GM23338 (cell line): ENCODE results near the gene RARG. TPM values are rescaled to one million over a fixed set of nuclear protein-coding genes. Genes with fewer than 3 reads are reported as not detected.
A peak's percentile ranks its signal among the peaks of the same experiment; 100 is the strongest.

Experiments
- ATAC-seq: fragments of 200-7000 bp; cut with Tn5 transposase; 3 replicates; pipeline ENCODE4 v1.9.1; 2020
- DNase-seq: peaks from one replicate; pipeline ENCODE4 v3.0.0-alpha.2; 2015; ENCODE audit warnings: low spot score
- H2AFZ ChIP-seq: fragments of 200-600 bp; sonication (generic); 2 replicates; pipeline ENCODE4 v1.8.0; 2016; ENCODE audit warnings: antibody characterized with exemption, mild to moderate bottlenecking, moderate library complexity
- H3F3A ChIP-seq: fragments of 200-600 bp; sonication (generic); replicated peaks from 2 replicates; pipeline ENCODE4 v1.8.0; 2017; ENCODE audit warnings: antibody characterized with exemption, mixed run types, low read depth
- H3K27ac ChIP-seq: fragments of 200-600 bp; sonication (generic); 2 replicates; pipeline ENCODE4 v1.6.1; 2016; ENCODE audit warnings: low read depth
- H3K27me3 ChIP-seq: fragments of 200-600 bp; sonication (generic); 2 replicates; pipeline ENCODE4 v1.8.0; 2016; ENCODE audit warnings: mild to moderate bottlenecking, mixed run types, moderate library complexity; ENCODE audit not compliant: insufficient read depth
- H3K36me3 ChIP-seq: fragments of 200-600 bp; sonication (generic); 2 replicates; pipeline ENCODE4 v1.8.0; 2016; ENCODE audit warnings: mild to moderate bottlenecking; ENCODE audit not compliant: insufficient read depth
- H3K4me1 ChIP-seq: fragments of 200-600 bp; sonication (generic); 2 replicates; pipeline ENCODE4 v1.8.0; 2016; ENCODE audit warnings: mild to moderate bottlenecking, moderate library complexity; ENCODE audit not compliant: insufficient read depth
- H3K4me2 ChIP-seq: fragments of 200-600 bp; sonication (generic); 2 replicates; pipeline ENCODE4 v1.7.1; 2017; ENCODE audit warnings: mixed run types
- H3K4me3 ChIP-seq: fragments of 200-600 bp; sonication (generic); 2 replicates; pipeline ENCODE4 v1.6.1; 2016; ENCODE audit warnings: mixed run types
- H3K79me2 ChIP-seq: fragments of 200-600 bp; sonication (generic); replicated peaks from 2 replicates; pipeline ENCODE4 v1.8.0; 2017; ENCODE audit warnings: mild to moderate bottlenecking; ENCODE audit not compliant: insufficient read depth
- H3K9me2 ChIP-seq: fragments of 200-600 bp; sonication (generic); 2 replicates; pipeline ENCODE4 v1.8.0; 2017; ENCODE audit not compliant: insufficient read depth
- H4K20me1 ChIP-seq: fragments of 200-600 bp; sonication (generic); replicated peaks from 2 replicates; pipeline ENCODE4 v1.8.0; 2017; ENCODE audit warnings: mild to moderate bottlenecking; ENCODE audit not compliant: insufficient read depth
- H3K27ac Mint-ChIP-seq: 2 replicates; pipeline ENCODE4 v1.8.0; 2020; ENCODE audit warnings: inconsistent platforms, mild to moderate bottlenecking, moderate library complexity, mixed read lengths
- H3K27me3 Mint-ChIP-seq: 3 replicates; pipeline ENCODE4 v1.8.0; 2022; ENCODE audit warnings: low read depth, mild to moderate bottlenecking, moderate library complexity, mixed read lengths, inconsistent platforms; ENCODE audit not compliant: insufficient read depth, poor library complexity
- H3K36me3 Mint-ChIP-seq: 3 replicates; pipeline ENCODE4 v1.8.0; 2021; ENCODE audit warnings: low read depth, mild to moderate bottlenecking, inconsistent platforms, moderate library complexity, mixed read lengths
- H3K4me1 Mint-ChIP-seq: 3 replicates; pipeline ENCODE4 v1.8.0; 2020; ENCODE audit warnings: mild to moderate bottlenecking, inconsistent platforms, mixed read lengths
- H3K4me3 Mint-ChIP-seq: 3 replicates; pipeline ENCODE4 v1.8.0; 2021; ENCODE audit warnings: moderate library complexity, mild to moderate bottlenecking, inconsistent platforms, mixed read lengths
- H3K9me3 Mint-ChIP-seq: 3 replicates; pipeline ENCODE4 v1.8.0; 2020; ENCODE audit warnings: moderate library complexity, mild to moderate bottlenecking, inconsistent platforms, mixed read lengths
- CREB1 ChIP-seq: fragments of 250-450 bp; sonication (Bioruptor Pico); IDR thresholded peaks from 2 replicates; pipeline ENCODE4 v1.5.0; 2020; ENCODE audit warnings: low read depth, mild to moderate bottlenecking, moderate library complexity
- EZH2phosphoT487 ChIP-seq: fragments of 200-600 bp; sonication (generic); IDR thresholded peaks from one replicate; pipeline ENCODE4 v1.8.1; 2018; ENCODE audit warnings: antibody characterized with exemption; ENCODE audit not compliant: unreplicated experiment
- JUNB ChIP-seq: IDR thresholded peaks from one replicate; pipeline ENCODE4 v1.6.1; 2016; ENCODE audit warnings: antibody characterized with exemption; ENCODE audit not compliant: unreplicated experiment
- POLR2AphosphoS5 ChIP-seq: IDR thresholded peaks from 2 replicates; pipeline ENCODE4 v1.6.1; 2016; ENCODE audit warnings: antibody characterized with exemption, low read depth
- ZNF114 ChIP-seq: fragments of 250-450 bp; sonication (Bioruptor Pico); IDR thresholded peaks from 2 replicates; pipeline ENCODE4 v1.5.0; 2020; ENCODE audit warnings: mild to moderate bottlenecking, moderate library complexity
- ZNF331 ChIP-seq: fragments of 250-450 bp; sonication (Bioruptor Pico); IDR thresholded peaks from 2 replicates; pipeline ENCODE4 v1.5.0; 2020; ENCODE audit warnings: low read depth, mild to moderate bottlenecking, moderate library complexity
- polyA plus RNA-seq: library from polyadenylated mRNA; unstranded; fragments of >200 nt; fragmentation: Nextera tagmentation; extraction: Ambion mirVana; gene quantifications from 2 replicates; pipeline ENCODE4 v1.2.1, GENCODE V29; 2016
- total RNA-seq: library from RNA; depleted of rRNA; stranded (reverse); fragments of >200 nt; shearing (Covaris generic); gene quantifications from 2 replicates; pipeline ENCODE4 v1.2.3, GENCODE V29; 2014
- TF ChIP-seq, protein P1 (sequence below), 2 experiments: fragments of 200-600 bp in 1 of 2; sonication (generic) in 1 of 2; conservative IDR thresholded peaks; 2 replicates each; pipeline versions ENCODE4 v1.5.1 to v1.6.1; 2016 to 2017; ENCODE audit warnings: antibody characterized with exemption in 2 of 2, low read depth in 2 of 2, mild to moderate bottlenecking in 2 of 2, moderate library complexity in 1 of 2
- TF ChIP-seq, protein P2 (sequence below): IDR thresholded peaks from one replicate; pipeline ENCODE4 v1.6.1; 2018; ENCODE audit warnings: antibody characterized with exemption; ENCODE audit not compliant: unreplicated experiment
- TF ChIP-seq, protein P3 (sequence below): IDR thresholded peaks from 2 replicates; pipeline ENCODE4 v1.6.1; 2016; ENCODE audit warnings: antibody characterized with exemption

The RARG gene
- total and polyA plus RNA-seq, 2 experiments from 2014 or later: 18.5 to 50.2 TPM

DNA sequence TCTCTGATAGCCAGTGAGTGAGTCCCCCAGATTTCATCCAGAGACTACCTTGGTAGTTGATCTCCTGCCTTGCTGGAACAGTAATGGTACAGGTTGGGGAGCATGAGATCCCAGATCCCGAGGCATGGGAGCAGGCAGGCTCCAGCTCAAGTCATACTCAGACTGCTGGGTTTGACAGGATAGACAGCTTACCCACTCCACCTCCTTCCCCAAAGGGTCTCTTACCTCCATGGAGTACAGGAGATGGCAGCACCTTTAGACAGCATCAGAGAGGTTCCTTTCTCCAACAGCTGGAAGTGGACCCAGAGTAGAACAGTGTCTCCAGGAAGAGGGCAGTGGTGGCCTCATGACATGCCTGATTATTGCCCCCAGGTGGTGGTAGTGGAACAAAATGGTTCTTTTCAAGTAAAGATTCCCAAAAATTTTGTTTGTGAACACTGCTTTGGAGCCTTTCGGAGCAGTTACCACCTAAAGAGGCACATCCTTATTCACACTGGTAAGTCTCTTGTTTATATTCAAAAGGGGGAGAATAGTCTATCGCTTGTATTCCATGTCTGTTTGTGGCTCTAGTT lies 46.3 kb downstream of the RARG start:
- peaks cover 21% of the 10 kb centered on the region for H3K4me1 ChIP-seq
- no peak overlapping the region for H3K4me3 Mint-ChIP-seq
- peaks cover 71% of the 10 kb centered on the region for H3K36me3 Mint-ChIP-seq
- peaks cover 17% of the 10 kb centered on the region for H3K79me2 ChIP-seq
- H3F3A ChIP-seq: peaks cover 12% of the 10 kb centered on the region
- DNase-seq (no peak), ATAC-seq (no peak)
- no peak overlapping the region for H2AFZ ChIP-seq
- H3K27ac Mint-ChIP-seq: no peak overlapping the region
- no peaks in the 10 kb centered on the region for H3K9me3 Mint-ChIP-seq
- no peak overlapping the region for H3K4me2 ChIP-seq
- peaks cover 18% of the 10 kb centered on the region for H3K36me3 ChIP-seq
- peaks cover 44% of the 10 kb centered on the region for H3K4me1 Mint-ChIP-seq
- peaks cover 34% of the 10 kb centered on the region for H4K20me1 ChIP-seq
- TF ChIP-seq JUNB (no peak), POLR2AphosphoS5 (no peak)
- TF ChIP-seq, protein P1, sequence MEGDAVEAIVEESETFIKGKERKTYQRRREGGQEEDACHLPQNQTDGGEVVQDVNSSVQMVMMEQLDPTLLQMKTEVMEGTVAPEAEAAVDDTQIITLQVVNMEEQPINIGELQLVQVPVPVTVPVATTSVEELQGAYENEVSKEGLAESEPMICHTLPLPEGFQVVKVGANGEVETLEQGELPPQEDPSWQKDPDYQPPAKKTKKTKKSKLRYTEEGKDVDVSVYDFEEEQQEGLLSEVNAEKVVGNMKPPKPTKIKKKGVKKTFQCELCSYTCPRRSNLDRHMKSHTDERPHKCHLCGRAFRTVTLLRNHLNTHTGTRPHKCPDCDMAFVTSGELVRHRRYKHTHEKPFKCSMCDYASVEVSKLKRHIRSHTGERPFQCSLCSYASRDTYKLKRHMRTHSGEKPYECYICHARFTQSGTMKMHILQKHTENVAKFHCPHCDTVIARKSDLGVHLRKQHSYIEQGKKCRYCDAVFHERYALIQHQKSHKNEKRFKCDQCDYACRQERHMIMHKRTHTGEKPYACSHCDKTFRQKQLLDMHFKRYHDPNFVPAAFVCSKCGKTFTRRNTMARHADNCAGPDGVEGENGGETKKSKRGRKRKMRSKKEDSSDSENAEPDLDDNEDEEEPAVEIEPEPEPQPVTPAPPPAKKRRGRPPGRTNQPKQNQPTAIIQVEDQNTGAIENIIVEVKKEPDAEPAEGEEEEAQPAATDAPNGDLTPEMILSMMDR (conservative IDR thresholded peaks at IDR 0.05; ENCODE audit: low read depth in 2 of 2): peak in 1 of 2 experiments; percentile 16; a peak in 1 of 4 replicates
- H3K27ac ChIP-seq: no peak overlapping the region
- H3K27me3 ChIP-seq: no peaks in the 10 kb centered on the region
- no peak overlapping the region for H3K4me3 ChIP-seq
- peaks cover 16% of the 10 kb centered on the region for H3K27me3 Mint-ChIP-seq
- no peaks in the 10 kb centered on the region for H3K9me2 ChIP-seq

DNA sequence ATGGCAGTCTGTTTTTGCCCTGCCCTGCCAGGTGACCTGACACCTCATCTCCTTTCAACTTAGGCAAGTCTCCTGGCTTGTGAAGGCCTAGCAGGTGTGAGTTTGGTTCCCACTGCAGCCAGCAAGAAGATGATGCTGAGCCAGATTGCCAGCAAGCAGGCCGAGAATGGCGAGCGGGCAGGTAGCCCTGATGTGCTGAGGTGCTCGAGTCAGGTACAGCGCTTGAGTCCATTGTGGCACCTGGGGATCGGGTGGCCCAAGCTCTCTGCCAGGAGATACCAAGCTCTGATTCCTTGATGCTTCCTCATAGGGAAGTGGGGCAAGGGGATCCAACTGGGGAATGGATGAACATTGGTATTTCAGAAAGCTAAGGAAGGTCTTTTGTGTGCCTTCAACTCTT lies 47.2 kb downstream of the RARG start:
- H3K36me3 ChIP-seq: peaks cover 18% of the 10 kb centered on the region
- H3K9me3 Mint-ChIP-seq: no peaks in the 10 kb centered on the region
- TF ChIP-seq ZNF331 (CRISPR knock-in tag) (no peak), ZNF114 (CRISPR knock-in tag) (no peak), CREB1 (CRISPR knock-in tag) (no peak), JUNB (no peak), EZH2phosphoT487 (no peak)
- TF ChIP-seq, protein P1 (conservative IDR thresholded peaks at IDR 0.05; ENCODE audit: low read depth in 2 of 2): no peak
- TF ChIP-seq, protein P2, sequence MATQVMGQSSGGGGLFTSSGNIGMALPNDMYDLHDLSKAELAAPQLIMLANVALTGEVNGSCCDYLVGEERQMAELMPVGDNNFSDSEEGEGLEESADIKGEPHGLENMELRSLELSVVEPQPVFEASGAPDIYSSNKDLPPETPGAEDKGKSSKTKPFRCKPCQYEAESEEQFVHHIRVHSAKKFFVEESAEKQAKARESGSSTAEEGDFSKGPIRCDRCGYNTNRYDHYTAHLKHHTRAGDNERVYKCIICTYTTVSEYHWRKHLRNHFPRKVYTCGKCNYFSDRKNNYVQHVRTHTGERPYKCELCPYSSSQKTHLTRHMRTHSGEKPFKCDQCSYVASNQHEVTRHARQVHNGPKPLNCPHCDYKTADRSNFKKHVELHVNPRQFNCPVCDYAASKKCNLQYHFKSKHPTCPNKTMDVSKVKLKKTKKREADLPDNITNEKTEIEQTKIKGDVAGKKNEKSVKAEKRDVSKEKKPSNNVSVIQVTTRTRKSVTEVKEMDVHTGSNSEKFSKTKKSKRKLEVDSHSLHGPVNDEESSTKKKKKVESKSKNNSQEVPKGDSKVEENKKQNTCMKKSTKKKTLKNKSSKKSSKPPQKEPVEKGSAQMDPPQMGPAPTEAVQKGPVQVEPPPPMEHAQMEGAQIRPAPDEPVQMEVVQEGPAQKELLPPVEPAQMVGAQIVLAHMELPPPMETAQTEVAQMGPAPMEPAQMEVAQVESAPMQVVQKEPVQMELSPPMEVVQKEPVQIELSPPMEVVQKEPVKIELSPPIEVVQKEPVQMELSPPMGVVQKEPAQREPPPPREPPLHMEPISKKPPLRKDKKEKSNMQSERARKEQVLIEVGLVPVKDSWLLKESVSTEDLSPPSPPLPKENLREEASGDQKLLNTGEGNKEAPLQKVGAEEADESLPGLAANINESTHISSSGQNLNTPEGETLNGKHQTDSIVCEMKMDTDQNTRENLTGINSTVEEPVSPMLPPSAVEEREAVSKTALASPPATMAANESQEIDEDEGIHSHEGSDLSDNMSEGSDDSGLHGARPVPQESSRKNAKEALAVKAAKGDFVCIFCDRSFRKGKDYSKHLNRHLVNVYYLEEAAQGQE: no peak
- TF ChIP-seq, protein P3, sequence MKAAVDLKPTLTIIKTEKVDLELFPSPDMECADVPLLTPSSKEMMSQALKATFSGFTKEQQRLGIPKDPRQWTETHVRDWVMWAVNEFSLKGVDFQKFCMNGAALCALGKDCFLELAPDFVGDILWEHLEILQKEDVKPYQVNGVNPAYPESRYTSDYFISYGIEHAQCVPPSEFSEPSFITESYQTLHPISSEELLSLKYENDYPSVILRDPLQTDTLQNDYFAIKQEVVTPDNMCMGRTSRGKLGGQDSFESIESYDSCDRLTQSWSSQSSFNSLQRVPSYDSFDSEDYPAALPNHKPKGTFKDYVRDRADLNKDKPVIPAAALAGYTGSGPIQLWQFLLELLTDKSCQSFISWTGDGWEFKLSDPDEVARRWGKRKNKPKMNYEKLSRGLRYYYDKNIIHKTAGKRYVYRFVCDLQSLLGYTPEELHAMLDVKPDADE: no peak

More for the DNA sequence above, 47.2 kb downstream of the RARG start:
- peaks cover 38% of the 10 kb centered on the region for H3K4me1 Mint-ChIP-seq
- no peak overlapping the region for H3K4me3 Mint-ChIP-seq
- peaks cover 15% of the 10 kb centered on the region for H3F3A ChIP-seq
- H3K4me2 ChIP-seq: no peak overlapping the region
- peaks cover under 1% of the 10 kb centered on the region for H3K27me3 ChIP-seq
- H3K9me2 ChIP-seq: no peaks in the 10 kb centered on the region
- H3K36me3 Mint-ChIP-seq: peaks cover 71% of the 10 kb centered on the region
- H3K4me1 ChIP-seq: peaks cover 19% of the 10 kb centered on the region
- peaks cover 17% of the 10 kb centered on the region for H3K79me2 ChIP-seq
- no peak overlapping the region for H2AFZ ChIP-seq
- no peak overlapping the region for H3K4me3 ChIP-seq
- DNase-seq (no peak), ATAC-seq (no peak)
- H3K27me3 Mint-ChIP-seq: peaks cover 15% of the 10 kb centered on the region
- peaks cover 30% of the 10 kb centered on the region for H4K20me1 ChIP-seq
- no peak overlapping the region for H3K27ac ChIP-seq
- H3K27ac Mint-ChIP-seq: no peak overlapping the region
